Measurements from ENCODE around the gene ADAM22. TPM values are rescaled to one million over a fixed set of nuclear protein-coding genes. Genes with fewer than 3 reads are reported as not detected.
A peak's percentile ranks its signal among the peaks of the same experiment; 100 is the strongest.

Gene ADAM22
- total RNA-seq, 1 donor from 2014 or later: 2.7 TPM

- no peak for DNase-seq
- no peaks in the 10 kb centered on the region for H3K9me3 ChIP-seq
- H3K27ac ChIP-seq: no peak overlapping the region
- H3K4me1 ChIP-seq: no peaks in the 10 kb centered on the region
- ATAC-seq: no peak
- intact Hi-C loops (cut with DNase I): no loop called here
- H3K36me3 ChIP-seq: no peaks in the 10 kb centered on the region
- H3K4me3 ChIP-seq: no peak overlapping the region
- no peaks in the 10 kb centered on the region for H3K27me3 ChIP-seq (ENCODE audit: low read depth)
- TF ChIP-seq, protein P1, sequence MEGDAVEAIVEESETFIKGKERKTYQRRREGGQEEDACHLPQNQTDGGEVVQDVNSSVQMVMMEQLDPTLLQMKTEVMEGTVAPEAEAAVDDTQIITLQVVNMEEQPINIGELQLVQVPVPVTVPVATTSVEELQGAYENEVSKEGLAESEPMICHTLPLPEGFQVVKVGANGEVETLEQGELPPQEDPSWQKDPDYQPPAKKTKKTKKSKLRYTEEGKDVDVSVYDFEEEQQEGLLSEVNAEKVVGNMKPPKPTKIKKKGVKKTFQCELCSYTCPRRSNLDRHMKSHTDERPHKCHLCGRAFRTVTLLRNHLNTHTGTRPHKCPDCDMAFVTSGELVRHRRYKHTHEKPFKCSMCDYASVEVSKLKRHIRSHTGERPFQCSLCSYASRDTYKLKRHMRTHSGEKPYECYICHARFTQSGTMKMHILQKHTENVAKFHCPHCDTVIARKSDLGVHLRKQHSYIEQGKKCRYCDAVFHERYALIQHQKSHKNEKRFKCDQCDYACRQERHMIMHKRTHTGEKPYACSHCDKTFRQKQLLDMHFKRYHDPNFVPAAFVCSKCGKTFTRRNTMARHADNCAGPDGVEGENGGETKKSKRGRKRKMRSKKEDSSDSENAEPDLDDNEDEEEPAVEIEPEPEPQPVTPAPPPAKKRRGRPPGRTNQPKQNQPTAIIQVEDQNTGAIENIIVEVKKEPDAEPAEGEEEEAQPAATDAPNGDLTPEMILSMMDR (IDR thresholded peaks at IDR 0.05): no peak
These were observed 231.6 kb downstream of the ADAM22 start for GRCh38 chr7:88165697-88166096.

GRCh38 chr7:88167223-88167622, 233.2 kb downstream of the ADAM22 start:
- no peak for DNase-seq
- Histone ChIP-seq H3K36me3 (no peaks in the 10 kb centered on the region), H3K9me3 (no peaks in the 10 kb centered on the region), H3K27me3 (ENCODE audit: low read depth) (no peaks in the 10 kb centered on the region), H3K4me3 (no peak overlapping the region), H3K4me1 (no peaks in the 10 kb centered on the region), H3K27ac (no peak overlapping the region)
- no peak for ATAC-seq
- intact Hi-C loops (cut with DNase I): no loop called here
- TF ChIP-seq, protein P1 (IDR thresholded peaks at IDR 0.05): no peak

DNA sequence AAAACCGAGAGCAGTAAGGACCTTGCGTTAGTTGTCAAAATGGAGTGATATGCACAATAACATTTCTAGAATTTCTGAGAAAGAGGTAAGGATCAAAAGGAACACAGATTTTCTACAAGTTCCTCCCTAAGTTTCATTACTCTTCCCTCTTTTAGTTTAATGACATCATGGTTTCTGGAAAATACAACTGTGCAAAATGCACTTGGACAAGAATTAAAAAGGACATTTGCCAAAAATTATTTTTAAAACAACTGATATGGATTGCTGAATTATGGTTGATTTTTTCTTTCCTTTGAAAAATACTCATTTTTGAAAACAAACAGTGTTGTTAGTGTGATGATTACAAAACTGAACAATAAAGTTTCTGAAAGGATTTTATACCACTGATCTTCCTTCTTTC, 233.7 kb downstream of the ADAM22 start:
- Histone ChIP-seq H3K4me1 (no peaks in the 10 kb centered on the region), H3K27ac (no peak overlapping the region), H3K4me3 (no peak overlapping the region), H3K27me3 (ENCODE audit: low read depth) (no peaks in the 10 kb centered on the region), H3K9me3 (no peaks in the 10 kb centered on the region), H3K36me3 (no peaks in the 10 kb centered on the region)
- TF ChIP-seq, protein P1 (IDR thresholded peaks at IDR 0.05): no peak
- DNase-seq (no peak), ATAC-seq (no peak)
- intact Hi-C loops (cut with DNase I): no loop called here

GRCh38 chr7:88169717-88170320, 235.8 kb downstream of the ADAM22 start:
- ATAC-seq (no peak), DNase-seq (no peak)
- H3K27me3 ChIP-seq (ENCODE audit: low read depth): no peaks in the 10 kb centered on the region
- H3K4me1 ChIP-seq: no peaks in the 10 kb centered on the region
- no peaks in the 10 kb centered on the region for H3K9me3 ChIP-seq
- TF ChIP-seq, protein P1 (IDR thresholded peaks at IDR 0.05): peak; percentile 49
- no peak overlapping the region for H3K4me3 ChIP-seq
- H3K27ac ChIP-seq: no peak overlapping the region
- no peaks in the 10 kb centered on the region for H3K36me3 ChIP-seq
- intact Hi-C loops (cut with DNase I): no loop called here

DNA sequence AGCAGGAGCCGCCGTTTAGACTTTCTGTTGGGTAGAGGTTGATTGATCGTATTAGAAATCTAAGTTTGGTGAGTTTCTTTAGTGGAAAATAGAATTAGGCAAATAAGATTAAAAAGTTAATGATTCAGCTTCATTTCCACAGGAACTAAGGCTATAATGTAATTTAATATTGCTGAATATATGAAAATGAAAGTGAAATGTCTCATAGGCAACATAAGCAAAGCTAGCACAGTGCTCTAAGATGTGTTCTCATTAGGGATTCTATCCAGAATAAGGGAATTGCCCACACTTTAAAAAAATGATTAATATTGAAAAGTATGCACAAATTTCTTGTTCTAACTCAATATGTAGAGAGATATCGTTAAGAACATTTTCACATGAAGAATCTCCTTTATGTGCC, 238.8 kb downstream of the ADAM22 start:
- H3K9me3 ChIP-seq: no peaks in the 10 kb centered on the region
- TF ChIP-seq, protein P1 (IDR thresholded peaks at IDR 0.05): no peak

More for the DNA sequence above, 238.8 kb downstream of the ADAM22 start:
- H3K4me3 ChIP-seq: no peak overlapping the region
- no peaks in the 10 kb centered on the region for H3K36me3 ChIP-seq
- H3K4me1 ChIP-seq: no peaks in the 10 kb centered on the region
- no peak overlapping the region for H3K27ac ChIP-seq
- intact Hi-C loops (cut with DNase I): no loop called here
- DNase-seq (no peak), ATAC-seq (no peak)
- no peaks in the 10 kb centered on the region for H3K27me3 ChIP-seq (ENCODE audit: low read depth)

Measured in lower lobe of right lung (tissue), 2 donors.